Measurements from ENCODE around the gene CETN1. TPM values are rescaled to one million over a fixed set of nuclear protein-coding genes. Genes with fewer than 3 reads are reported as not detected.

Gene CETN1
- total RNA-seq, 2 experiments from 2014 or later = not detected

GRCh38 chr18:568731-569130 is 11.4 kb upstream of the CETN1 start:
- H3K27ac Mint-ChIP-seq = no peak overlapping the region
- no peak for ATAC-seq
- ChIA-PET CTCF (no interaction called here), POLR2A (no interaction called here)
- H3K27me3 Mint-ChIP-seq (ENCODE audit: low read depth) = no peaks in the 10 kb centered on the region
- H3K4me1 Mint-ChIP-seq (ENCODE audit: low read depth) = no peaks in the 10 kb centered on the region
- H3K9me3 Mint-ChIP-seq (ENCODE audit: insufficient read depth) = no peaks in the 10 kb centered on the region
- no peak for DNase-seq
- no peaks in the 10 kb centered on the region for H3K36me3 Mint-ChIP-seq (ENCODE audit: low read depth)
- no peak overlapping the region for H3K4me3 Mint-ChIP-seq

DNA sequence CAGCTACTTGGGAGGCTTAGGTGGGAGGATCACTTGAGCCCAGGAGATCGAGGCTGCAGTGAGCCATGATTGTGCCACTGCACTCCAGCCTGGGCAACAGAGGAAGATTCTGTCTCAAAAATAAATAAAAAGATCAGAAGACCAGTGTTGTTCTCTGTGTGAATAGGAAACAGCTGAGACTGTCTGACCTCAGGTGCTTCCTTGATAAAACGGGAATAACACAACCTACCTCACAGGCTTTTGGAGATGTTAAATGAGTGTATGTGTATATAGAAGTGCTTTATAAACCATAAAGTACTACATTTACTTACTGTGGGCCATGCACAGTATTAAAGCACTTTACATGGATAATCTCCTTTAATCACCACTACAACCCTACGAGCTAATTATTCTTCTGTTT is 9.9 kb upstream of the CETN1 start:
- CTCF ChIA-PET = no interaction called here
- H3K4me1 Mint-ChIP-seq (ENCODE audit: low read depth) = no peaks in the 10 kb centered on the region
- ATAC-seq (no peak), DNase-seq (no peak)
- POLR2A ChIA-PET = no interaction called here
- no peaks in the 10 kb centered on the region for H3K9me3 Mint-ChIP-seq (ENCODE audit: insufficient read depth)
- no peaks in the 10 kb centered on the region for H3K36me3 Mint-ChIP-seq (ENCODE audit: low read depth)
- H3K27me3 Mint-ChIP-seq (ENCODE audit: low read depth) = no peaks in the 10 kb centered on the region
- no peak overlapping the region for H3K4me3 Mint-ChIP-seq
- H3K27ac Mint-ChIP-seq = no peak overlapping the region

GRCh38 chr18:570697-571096 is 9.5 kb upstream of the CETN1 start:
- no peaks in the 10 kb centered on the region for H3K4me1 Mint-ChIP-seq (ENCODE audit: low read depth)
- H3K27me3 Mint-ChIP-seq (ENCODE audit: low read depth) = no peaks in the 10 kb centered on the region
- H3K27ac Mint-ChIP-seq = no peak overlapping the region
- CTCF ChIA-PET = no interaction called here
- no peaks in the 10 kb centered on the region for H3K36me3 Mint-ChIP-seq (ENCODE audit: low read depth)
- no peak for DNase-seq
- POLR2A ChIA-PET = no interaction called here
- no peak for ATAC-seq
- no peaks in the 10 kb centered on the region for H3K9me3 Mint-ChIP-seq (ENCODE audit: insufficient read depth)
- no peak overlapping the region for H3K4me3 Mint-ChIP-seq

DNA sequence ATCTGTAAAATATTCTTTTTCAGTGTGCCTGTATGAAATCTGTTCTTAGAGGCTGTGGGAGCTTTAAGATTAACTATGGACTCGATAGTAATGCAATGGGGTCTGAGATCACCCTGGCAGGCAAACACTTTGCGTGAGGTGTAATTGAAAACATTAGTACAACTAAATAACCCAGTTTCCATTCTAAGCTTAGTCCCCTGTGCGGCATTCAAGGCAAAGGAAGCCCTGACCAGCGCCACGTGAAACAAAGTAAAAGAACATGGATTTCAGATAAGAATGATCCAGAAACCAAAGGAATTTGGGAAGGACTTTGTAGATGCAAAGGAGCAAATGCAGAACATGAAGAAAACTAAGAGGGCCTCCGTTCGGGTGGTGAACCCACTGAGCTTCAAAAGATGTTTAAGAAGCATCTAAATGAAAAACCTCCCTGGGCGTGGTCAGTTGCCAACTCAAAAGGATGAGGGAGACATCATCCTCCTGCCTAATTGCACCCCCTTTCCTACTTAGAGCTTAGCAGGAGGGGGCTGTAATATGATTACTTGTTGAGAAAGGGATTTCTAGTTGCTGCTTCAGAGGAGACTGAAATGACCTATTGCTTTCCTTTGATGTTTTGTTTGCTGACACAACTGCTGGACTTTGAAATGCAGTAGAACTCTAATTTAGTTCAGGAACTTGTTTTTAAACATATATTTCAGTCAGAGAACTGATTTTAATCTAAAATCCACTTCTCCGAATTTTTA is 7.9 kb upstream of the CETN1 start:
- ATAC-seq (no peak), DNase-seq (no peak)
- ChIA-PET POLR2A (interaction anchor here (0.7 kb wide), 1 partner anchor 159 kb away, joined by 3 read pairs; no protein-coding TSS in a partner anchor), CTCF (no interaction called here)
- Mint-ChIP-seq H3K9me3 (ENCODE audit: insufficient read depth) (no peaks in the 10 kb centered on the region), H3K4me3 (no peak overlapping the region), H3K27me3 (ENCODE audit: low read depth) (no peaks in the 10 kb centered on the region), H3K4me1 (ENCODE audit: low read depth) (no peaks in the 10 kb centered on the region), H3K36me3 (ENCODE audit: low read depth) (no peaks in the 10 kb centered on the region), H3K27ac (no peak overlapping the region)

DNA sequence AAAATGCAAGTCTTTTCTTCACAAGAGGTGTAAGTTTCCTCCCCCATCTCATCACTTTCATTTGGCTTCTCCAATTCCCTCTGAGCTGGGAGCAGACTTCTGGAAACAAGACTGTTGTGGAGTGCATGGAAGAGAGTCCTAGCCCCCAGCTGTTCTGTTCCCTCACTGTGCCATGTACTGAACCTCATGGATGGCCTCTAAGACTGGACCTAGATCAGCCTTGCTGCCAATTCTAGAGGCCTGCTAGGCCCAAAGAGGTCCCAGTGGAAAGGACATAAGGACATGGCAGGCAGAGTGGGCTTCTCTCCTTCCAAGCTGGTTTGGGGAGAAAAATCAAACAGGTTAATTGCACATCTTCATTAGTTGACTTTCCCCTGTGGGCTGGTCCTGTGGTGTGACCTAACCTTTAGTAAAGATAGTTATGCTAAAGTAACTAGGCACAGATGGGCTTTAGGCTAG is 7.3 kb upstream of the CETN1 start:
- Mint-ChIP-seq H3K27ac (no peak overlapping the region), H3K27me3 (ENCODE audit: low read depth) (no peaks in the 10 kb centered on the region), H3K4me3 (no peak overlapping the region), H3K4me1 (ENCODE audit: low read depth) (no peaks in the 10 kb centered on the region), H3K9me3 (ENCODE audit: insufficient read depth) (no peaks in the 10 kb centered on the region), H3K36me3 (ENCODE audit: low read depth) (no peaks in the 10 kb centered on the region)
- CTCF ChIA-PET = no interaction called here
- no peak for ATAC-seq
- no peak for DNase-seq
- POLR2A ChIA-PET = no interaction called here

GRCh38 chr18:573385-573784 is 6.8 kb upstream of the CETN1 start:
- ChIA-PET CTCF (no interaction called here), POLR2A (no interaction called here)
- H3K36me3 Mint-ChIP-seq (ENCODE audit: low read depth) = no peaks in the 10 kb centered on the region
- H3K4me1 Mint-ChIP-seq (ENCODE audit: low read depth) = no peaks in the 10 kb centered on the region
- no peak for ATAC-seq
- no peak overlapping the region for H3K27ac Mint-ChIP-seq
- H3K9me3 Mint-ChIP-seq (ENCODE audit: insufficient read depth) = no peaks in the 10 kb centered on the region
- DNase-seq = no peak
- H3K4me3 Mint-ChIP-seq = no peak overlapping the region
- no peaks in the 10 kb centered on the region for H3K27me3 Mint-ChIP-seq (ENCODE audit: low read depth)

- Mint-ChIP-seq H3K27me3 (ENCODE audit: low read depth) (no peaks in the 10 kb centered on the region), H3K36me3 (ENCODE audit: low read depth) (no peaks in the 10 kb centered on the region), H3K4me3 (no peak overlapping the region), H3K4me1 (ENCODE audit: low read depth) (no peaks in the 10 kb centered on the region), H3K27ac (no peak overlapping the region), H3K9me3 (ENCODE audit: insufficient read depth) (no peaks in the 10 kb centered on the region)
- CTCF ChIA-PET = no interaction called here
- DNase-seq (no peak), ATAC-seq (no peak)
- POLR2A ChIA-PET = no interaction called here
Observed at GRCh38 chr18:574149-574860, 5.9 kb upstream of the CETN1 start.

- Mint-ChIP-seq H3K27ac (no peak overlapping the region), H3K4me3 (no peak overlapping the region), H3K27me3 (ENCODE audit: low read depth) (no peaks in the 10 kb centered on the region), H3K9me3 (ENCODE audit: insufficient read depth) (no peaks in the 10 kb centered on the region), H3K36me3 (ENCODE audit: low read depth) (no peaks in the 10 kb centered on the region), H3K4me1 (ENCODE audit: low read depth) (no peaks in the 10 kb centered on the region)
- ATAC-seq (no peak), DNase-seq (no peak)
- ChIA-PET CTCF (no interaction called here), POLR2A (no interaction called here)
Observed at GRCh38 chr18:574865-575645, 5.1 kb upstream of the CETN1 start.

- H3K27me3 Mint-ChIP-seq (ENCODE audit: low read depth) = no peaks in the 10 kb centered on the region
- no peaks in the 10 kb centered on the region for H3K9me3 Mint-ChIP-seq (ENCODE audit: insufficient read depth)
- no peak overlapping the region for H3K27ac Mint-ChIP-seq
- no peak overlapping the region for H3K4me3 Mint-ChIP-seq
- ChIA-PET POLR2A (no interaction called here), CTCF (no interaction called here)
- ATAC-seq (no peak), DNase-seq (no peak)
- no peaks in the 10 kb centered on the region for H3K36me3 Mint-ChIP-seq (ENCODE audit: low read depth)
- no peaks in the 10 kb centered on the region for H3K4me1 Mint-ChIP-seq (ENCODE audit: low read depth)
Observed at GRCh38 chr18:576924-577323, 3.3 kb upstream of the CETN1 start.

GRCh38 chr18:577643-578375 is 2.4 kb upstream of the CETN1 start:
- DNase-seq (no peak), ATAC-seq (no peak)
- no peaks in the 10 kb centered on the region for H3K36me3 Mint-ChIP-seq (ENCODE audit: low read depth)
- no peaks in the 10 kb centered on the region for H3K9me3 Mint-ChIP-seq (ENCODE audit: insufficient read depth)
- no peaks in the 10 kb centered on the region for H3K4me1 Mint-ChIP-seq (ENCODE audit: low read depth)
- no peak overlapping the region for H3K4me3 Mint-ChIP-seq
- ChIA-PET POLR2A (no interaction called here), CTCF (no interaction called here)
- no peak overlapping the region for H3K27ac Mint-ChIP-seq
- H3K27me3 Mint-ChIP-seq (ENCODE audit: low read depth) = no peaks in the 10 kb centered on the region

DNA sequence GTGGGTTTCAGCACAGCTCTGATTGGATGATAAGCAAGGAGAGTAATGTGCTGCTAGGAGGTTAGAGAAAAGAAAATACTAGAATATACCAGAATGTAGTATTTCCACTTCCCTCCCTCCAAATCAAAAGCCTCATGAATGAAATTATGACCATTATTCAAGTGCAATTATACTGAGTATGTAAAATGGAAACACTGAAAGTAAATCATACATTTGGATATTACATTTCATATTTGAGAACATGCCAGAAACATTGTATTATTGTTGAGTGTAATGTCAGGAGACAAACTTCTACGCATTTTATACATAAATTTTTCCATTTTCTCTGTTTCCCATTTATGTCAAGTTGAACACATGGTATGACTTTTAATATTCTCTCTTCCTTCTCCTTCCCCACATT is 942 bp upstream of the CETN1 start:
- Mint-ChIP-seq H3K36me3 (ENCODE audit: low read depth) (no peaks in the 10 kb centered on the region), H3K9me3 (ENCODE audit: insufficient read depth) (no peaks in the 10 kb centered on the region), H3K4me1 (ENCODE audit: low read depth) (no peaks in the 10 kb centered on the region), H3K27ac (no peak overlapping the region), H3K4me3 (no peak overlapping the region), H3K27me3 (ENCODE audit: low read depth) (no peaks in the 10 kb centered on the region)
- no peak for DNase-seq
- ChIA-PET POLR2A (no interaction called here), CTCF (no interaction called here)
- ATAC-seq = no peak

- Mint-ChIP-seq H3K27ac (no peak overlapping the region), H3K4me3 (no peak overlapping the region), H3K36me3 (ENCODE audit: low read depth) (no peaks in the 10 kb centered on the region), H3K27me3 (ENCODE audit: low read depth) (no peaks in the 10 kb centered on the region), H3K9me3 (ENCODE audit: insufficient read depth) (no peaks in the 10 kb centered on the region), H3K4me1 (ENCODE audit: low read depth) (no peaks in the 10 kb centered on the region)
- ChIA-PET POLR2A (no interaction called here), CTCF (no interaction called here)
- ATAC-seq (no peak), DNase-seq (no peak)
Observed at GRCh38 chr18:581096-581495, 916 bp downstream of the CETN1 start.

All from activated CD8-positive, alpha-beta T cell treated with anti-CD3 and anti-CD28 coated beads, Interleukin-2, amount 10 ng/mL, durations not matched to agents 7 days and 5 days (primary cell).